SHP77 treated with DMSO at 0.1 percent for 48 hours (cell line): Measurements from ENCODE around the gene PPP1R3C.

Source experiments
- DNase-seq: peaks from one replicate; lab custom pipeline; 2025; lab: John Stamatoyannopoulos, UW

The PPP1R3C gene

GRCh38 chr10:91632671-91633550 is at the start of gene PPP1R3C:
Gene PPP1R3C (minus strand): TSS chr10:91633071. CDS start chr10:91632969, 102 bp downstream.
- peak; percentile 56 for DNase-seq

GRCh38 chr10:91681361-91682276 is 48.7 kb upstream of the PPP1R3C start:
- no peak for DNase-seq

- DNase-seq = no peak
Measured at GRCh38 chr10:91680487-91680886, 47.6 kb upstream of the PPP1R3C start.

GRCh38 chr10:91679296-91679695 is 46.4 kb upstream of the PPP1R3C start:
- no peak for DNase-seq

GRCh38 chr10:91677911-91678310 is 45.0 kb upstream of the PPP1R3C start:
- no peak for DNase-seq

- DNase-seq = peak; percentile 13
Measured at GRCh38 chr10:91672021-91672608, 39.2 kb upstream of the PPP1R3C start.

- no peak for DNase-seq
Measured at GRCh38 chr10:91668913-91669312, 36.0 kb upstream of the PPP1R3C start.

GRCh38 chr10:91665842-91666241 is 33.0 kb upstream of the PPP1R3C start:
- DNase-seq = no peak

GRCh38 chr10:91664426-91664825 is 31.6 kb upstream of the PPP1R3C start:
- no peak for DNase-seq

- no peak for DNase-seq
Measured at GRCh38 chr10:91662993-91663392, 30.1 kb upstream of the PPP1R3C start.

- DNase-seq = no peak
Measured at GRCh38 chr10:91653219-91653870, 20.5 kb upstream of the PPP1R3C start.

- DNase-seq = no peak
Measured at GRCh38 chr10:91652364-91652763, 19.5 kb upstream of the PPP1R3C start.

GRCh38 chr10:91643700-91644099 is 10.8 kb upstream of the PPP1R3C start:
- DNase-seq = no peak

GRCh38 chr10:91642831-91643692 is 10.2 kb upstream of the PPP1R3C start:
- no peak for DNase-seq

GRCh38 chr10:91636892-91637291 is 4.0 kb upstream of the PPP1R3C start:
- no peak for DNase-seq

GRCh38 chr10:91635401-91636400 is 2.8 kb upstream of the PPP1R3C start:
- DNase-seq = peak; percentile 1

- DNase-seq = no peak
Measured at GRCh38 chr10:91634898-91635297, 2.0 kb upstream of the PPP1R3C start.

GRCh38 chr10:91634246-91634645 is 1.4 kb upstream of the PPP1R3C start:
- DNase-seq = no peak

- DNase-seq = no peak
Measured at GRCh38 chr10:91630625-91631024, 2.2 kb downstream of the PPP1R3C start.
